WTC11 (cell line): ENCODE results near the gene CYP4F12. TPM values are rescaled to one million over a fixed set of nuclear protein-coding genes. Genes with fewer than 3 reads are reported as not detected.

Source experiments
- ATAC-seq: fragments of 200-7000 bp; cut with Tn5 transposase; 2 replicates; pipeline ENCODE4 v1.10.0; 2021; ENCODE audit warnings: mild to moderate bottlenecking, moderate library complexity
- CTCF ChIA-PET: fragments of 300-600 bp; sonication (Branson Sonifier 250); formaldehyde crosslinking; loops from one replicate; lab custom pipeline; 2021; ENCODE audit warnings: antibody characterized with exemption; lab: Charles Lee
- POLR2A ChIA-PET: fragments of 350-600 bp; sonication (Branson Sonifier 250); formaldehyde crosslinking; loops from one replicate; lab custom pipeline; 2021; ENCODE audit warnings: antibody characterized with exemption; lab: Charles Lee
- DNase-seq: peaks from one replicate; pipeline ENCODE4 v3.0.0; 2021; ENCODE audit warnings: low spot score
- H3K27ac Mint-ChIP-seq: 2 replicates; pipeline ENCODE4 v1.8.0; 2021; ENCODE audit warnings: mixed read lengths
- H3K27me3 Mint-ChIP-seq: 2 replicates; pipeline ENCODE4 v1.8.0; 2021; ENCODE audit warnings: low read depth, mild to moderate bottlenecking, moderate library complexity, mixed read lengths
- H3K36me3 Mint-ChIP-seq: 2 replicates; pipeline ENCODE4 v1.8.0; 2021; ENCODE audit warnings: mixed read lengths
- H3K4me1 Mint-ChIP-seq: 2 replicates; pipeline ENCODE4 v1.8.0; 2022; ENCODE audit warnings: mixed read lengths
- H3K4me3 Mint-ChIP-seq: 2 replicates; pipeline ENCODE4 v1.8.0; 2021; ENCODE audit warnings: mild to moderate bottlenecking, moderate library complexity, mixed read lengths
- H3K9me3 Mint-ChIP-seq: 2 replicates; pipeline ENCODE4 v1.8.0; 2021; ENCODE audit warnings: mixed read lengths
- FOXK1 ChIP-seq: sonication (generic); formaldehyde crosslinking; IDR thresholded peaks from 2 replicates; pipeline ENCODE4 v1.8.0; 2022; ENCODE audit warnings: mild to moderate bottlenecking, moderate library complexity, missing genetic modification reagents
- FOXP1 ChIP-seq: sonication (generic); formaldehyde crosslinking; IDR thresholded peaks from 2 replicates; pipeline ENCODE4 v1.8.0; 2022; ENCODE audit warnings: missing genetic modification reagents, mild to moderate bottlenecking, moderate library complexity, borderline replicate concordance
- HMGA2 ChIP-seq: fragments of 250-450 bp; sonication (Bioruptor Pico); IDR thresholded peaks from 2 replicates; pipeline ENCODE4 v1.4.0; 2021; ENCODE audit warnings: mild to moderate bottlenecking, moderate library complexity
- JUN ChIP-seq: sonication (generic); formaldehyde crosslinking; IDR thresholded peaks from 2 replicates; pipeline ENCODE4 v1.8.0; 2023; ENCODE audit warnings: mild to moderate bottlenecking, missing genetic modification reagents
- NFE2L1 ChIP-seq: sonication (generic); formaldehyde crosslinking; IDR thresholded peaks from 2 replicates; pipeline ENCODE4 v1.8.1; 2023; ENCODE audit warnings: missing genetic modification reagents
- OVOL2 ChIP-seq: fragments of 250-450 bp; sonication (Bioruptor Pico); IDR thresholded peaks from 2 replicates; pipeline ENCODE4 v1.9.0; 2021; ENCODE audit warnings: mild to moderate bottlenecking, borderline replicate concordance
- TCF7 ChIP-seq: sonication (generic); formaldehyde crosslinking; IDR thresholded peaks from 2 replicates; pipeline ENCODE4 v1.8.0; 2022; ENCODE audit warnings: mild to moderate bottlenecking, low read depth, missing genetic modification reagents, moderate library complexity
- TEAD1 ChIP-seq: sonication (generic); formaldehyde crosslinking; IDR thresholded peaks from 2 replicates; pipeline ENCODE4 v1.8.0; 2022; ENCODE audit warnings: mild to moderate bottlenecking, missing genetic modification reagents
- USF1 ChIP-seq: sonication (generic); formaldehyde crosslinking; IDR thresholded peaks from 2 replicates; pipeline ENCODE4 v1.8.0; 2022; ENCODE audit warnings: mild to moderate bottlenecking, missing genetic modification reagents
- USF2 ChIP-seq: sonication (generic); formaldehyde crosslinking; IDR thresholded peaks from 2 replicates; pipeline ENCODE4 v1.8.1; 2023; ENCODE audit warnings: mild to moderate bottlenecking, missing genetic modification reagents, moderate library complexity
- ZNF121 ChIP-seq: sonication (generic); formaldehyde crosslinking; IDR thresholded peaks from 2 replicates; pipeline ENCODE4 v1.8.0; 2023; ENCODE audit warnings: missing genetic modification reagents
- ZNF138 ChIP-seq: sonication (generic); formaldehyde crosslinking; conservative IDR thresholded peaks from 2 replicates; pipeline ENCODE4 v1.8.1; 2022; ENCODE audit warnings: mild to moderate bottlenecking, moderate library complexity, missing genetic modification reagents
- ZNF671 ChIP-seq: fragments of 250-450 bp; sonication (Bioruptor Pico); IDR thresholded peaks from 2 replicates; pipeline ENCODE4 v1.8.0; 2021; ENCODE audit warnings: mild to moderate bottlenecking
- total RNA-seq: library from RNA; stranded (reverse); gene quantifications from 3 replicates; pipeline ENCODE4 v1.2.3, GENCODE V29; 2021
- TF ChIP-seq, protein P1 (sequence below): sonication (generic); formaldehyde crosslinking; IDR thresholded peaks from 2 replicates; pipeline ENCODE4 v1.8.1; 2023; ENCODE audit warnings: mild to moderate bottlenecking, missing genetic modification reagents
- TF ChIP-seq, protein P2 (sequence below): fragments of 250-450 bp; sonication (Bioruptor Pico); IDR thresholded peaks from 2 replicates; pipeline ENCODE4 v1.9.0; 2021; ENCODE audit warnings: moderate library complexity, mild to moderate bottlenecking, inconsistent platforms, borderline replicate concordance
- TF ChIP-seq, protein P3 (sequence below): fragments of 200-600 bp; IDR thresholded peaks from 2 replicates; pipeline ENCODE4 v1.8.0; 2022; ENCODE audit warnings: antibody characterized with exemption
- TF ChIP-seq, protein P4 (sequence below): fragments of 250-450 bp; sonication (Bioruptor Pico); IDR thresholded peaks from 2 replicates; pipeline ENCODE4 v1.9.0; 2021; ENCODE audit warnings: mild to moderate bottlenecking, borderline replicate concordance

Gene CYP4F12
- total RNA-seq, 1 experiment from 2014 or later = not detected

DNA sequence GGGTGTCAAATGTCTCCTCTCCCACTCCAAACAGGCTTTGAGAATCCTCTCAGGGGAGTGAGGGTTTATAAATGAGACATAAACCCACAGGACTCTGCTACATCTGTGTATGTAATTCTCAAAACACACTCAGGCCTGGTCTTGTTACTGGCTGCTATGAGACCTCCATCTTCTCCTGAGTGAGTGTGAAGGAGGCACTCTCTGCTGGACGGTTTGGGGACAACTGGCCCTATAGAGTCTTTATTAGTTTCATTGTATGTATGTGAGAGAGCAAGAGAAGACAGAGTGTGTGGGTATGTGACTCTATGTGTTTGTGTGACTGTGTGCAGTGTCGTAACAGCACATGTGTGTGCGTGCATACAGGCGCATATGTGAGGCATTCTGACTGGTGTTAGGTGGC is 9.6 kb upstream of the CYP4F12 start:
- no peak for ATAC-seq
- peaks cover 19% of the 10 kb centered on the region for H3K9me3 Mint-ChIP-seq
- no peak overlapping the region for H3K4me3 Mint-ChIP-seq
- ChIA-PET POLR2A (no interaction called here), CTCF (no interaction called here)
- DNase-seq = no peak
- H3K36me3 Mint-ChIP-seq = peaks cover 39% of the 10 kb centered on the region
- H3K27ac Mint-ChIP-seq = no peak overlapping the region
- TF ChIP-seq FOXP1 (CRISPR knock-in tag) = no peak
- no peak for TF ChIP-seq USF1
- TF ChIP-seq FOXK1 (CRISPR knock-in tag) = no peak
- TF ChIP-seq, protein P1, sequence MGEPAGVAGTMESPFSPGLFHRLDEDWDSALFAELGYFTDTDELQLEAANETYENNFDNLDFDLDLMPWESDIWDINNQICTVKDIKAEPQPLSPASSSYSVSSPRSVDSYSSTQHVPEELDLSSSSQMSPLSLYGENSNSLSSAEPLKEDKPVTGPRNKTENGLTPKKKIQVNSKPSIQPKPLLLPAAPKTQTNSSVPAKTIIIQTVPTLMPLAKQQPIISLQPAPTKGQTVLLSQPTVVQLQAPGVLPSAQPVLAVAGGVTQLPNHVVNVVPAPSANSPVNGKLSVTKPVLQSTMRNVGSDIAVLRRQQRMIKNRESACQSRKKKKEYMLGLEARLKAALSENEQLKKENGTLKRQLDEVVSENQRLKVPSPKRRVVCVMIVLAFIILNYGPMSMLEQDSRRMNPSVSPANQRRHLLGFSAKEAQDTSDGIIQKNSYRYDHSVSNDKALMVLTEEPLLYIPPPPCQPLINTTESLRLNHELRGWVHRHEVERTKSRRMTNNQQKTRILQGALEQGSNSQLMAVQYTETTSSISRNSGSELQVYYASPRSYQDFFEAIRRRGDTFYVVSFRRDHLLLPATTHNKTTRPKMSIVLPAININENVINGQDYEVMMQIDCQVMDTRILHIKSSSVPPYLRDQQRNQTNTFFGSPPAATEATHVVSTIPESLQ = no peak
- no peak for TF ChIP-seq ZNF138 (CRISPR knock-in tag)
- TF ChIP-seq, protein P2, sequence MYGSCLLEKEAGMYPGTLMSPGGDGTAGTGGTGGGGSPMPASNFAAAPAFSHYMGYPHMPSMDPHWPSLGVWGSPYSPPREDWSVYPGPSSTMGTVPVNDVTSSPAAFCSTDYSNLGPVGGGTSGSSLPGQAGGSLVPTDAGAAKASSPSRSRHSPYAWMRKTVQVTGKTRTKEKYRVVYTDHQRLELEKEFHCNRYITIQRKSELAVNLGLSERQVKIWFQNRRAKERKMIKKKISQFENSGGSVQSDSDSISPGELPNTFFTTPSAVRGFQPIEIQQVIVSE (CRISPR knock-in tag) = no peak
- no peak for TF ChIP-seq TEAD1 (CRISPR knock-in tag)
- TF ChIP-seq HMGA2 (CRISPR knock-in tag) = no peak
- no peak for TF ChIP-seq ZNF121
- TF ChIP-seq OVOL2 (CRISPR knock-in tag) = no peak
- TF ChIP-seq JUN (CRISPR knock-in tag) = no peak
- TF ChIP-seq, protein P3, sequence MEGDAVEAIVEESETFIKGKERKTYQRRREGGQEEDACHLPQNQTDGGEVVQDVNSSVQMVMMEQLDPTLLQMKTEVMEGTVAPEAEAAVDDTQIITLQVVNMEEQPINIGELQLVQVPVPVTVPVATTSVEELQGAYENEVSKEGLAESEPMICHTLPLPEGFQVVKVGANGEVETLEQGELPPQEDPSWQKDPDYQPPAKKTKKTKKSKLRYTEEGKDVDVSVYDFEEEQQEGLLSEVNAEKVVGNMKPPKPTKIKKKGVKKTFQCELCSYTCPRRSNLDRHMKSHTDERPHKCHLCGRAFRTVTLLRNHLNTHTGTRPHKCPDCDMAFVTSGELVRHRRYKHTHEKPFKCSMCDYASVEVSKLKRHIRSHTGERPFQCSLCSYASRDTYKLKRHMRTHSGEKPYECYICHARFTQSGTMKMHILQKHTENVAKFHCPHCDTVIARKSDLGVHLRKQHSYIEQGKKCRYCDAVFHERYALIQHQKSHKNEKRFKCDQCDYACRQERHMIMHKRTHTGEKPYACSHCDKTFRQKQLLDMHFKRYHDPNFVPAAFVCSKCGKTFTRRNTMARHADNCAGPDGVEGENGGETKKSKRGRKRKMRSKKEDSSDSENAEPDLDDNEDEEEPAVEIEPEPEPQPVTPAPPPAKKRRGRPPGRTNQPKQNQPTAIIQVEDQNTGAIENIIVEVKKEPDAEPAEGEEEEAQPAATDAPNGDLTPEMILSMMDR = no peak
- no peak for TF ChIP-seq ZNF671
- TF ChIP-seq, protein P4, sequence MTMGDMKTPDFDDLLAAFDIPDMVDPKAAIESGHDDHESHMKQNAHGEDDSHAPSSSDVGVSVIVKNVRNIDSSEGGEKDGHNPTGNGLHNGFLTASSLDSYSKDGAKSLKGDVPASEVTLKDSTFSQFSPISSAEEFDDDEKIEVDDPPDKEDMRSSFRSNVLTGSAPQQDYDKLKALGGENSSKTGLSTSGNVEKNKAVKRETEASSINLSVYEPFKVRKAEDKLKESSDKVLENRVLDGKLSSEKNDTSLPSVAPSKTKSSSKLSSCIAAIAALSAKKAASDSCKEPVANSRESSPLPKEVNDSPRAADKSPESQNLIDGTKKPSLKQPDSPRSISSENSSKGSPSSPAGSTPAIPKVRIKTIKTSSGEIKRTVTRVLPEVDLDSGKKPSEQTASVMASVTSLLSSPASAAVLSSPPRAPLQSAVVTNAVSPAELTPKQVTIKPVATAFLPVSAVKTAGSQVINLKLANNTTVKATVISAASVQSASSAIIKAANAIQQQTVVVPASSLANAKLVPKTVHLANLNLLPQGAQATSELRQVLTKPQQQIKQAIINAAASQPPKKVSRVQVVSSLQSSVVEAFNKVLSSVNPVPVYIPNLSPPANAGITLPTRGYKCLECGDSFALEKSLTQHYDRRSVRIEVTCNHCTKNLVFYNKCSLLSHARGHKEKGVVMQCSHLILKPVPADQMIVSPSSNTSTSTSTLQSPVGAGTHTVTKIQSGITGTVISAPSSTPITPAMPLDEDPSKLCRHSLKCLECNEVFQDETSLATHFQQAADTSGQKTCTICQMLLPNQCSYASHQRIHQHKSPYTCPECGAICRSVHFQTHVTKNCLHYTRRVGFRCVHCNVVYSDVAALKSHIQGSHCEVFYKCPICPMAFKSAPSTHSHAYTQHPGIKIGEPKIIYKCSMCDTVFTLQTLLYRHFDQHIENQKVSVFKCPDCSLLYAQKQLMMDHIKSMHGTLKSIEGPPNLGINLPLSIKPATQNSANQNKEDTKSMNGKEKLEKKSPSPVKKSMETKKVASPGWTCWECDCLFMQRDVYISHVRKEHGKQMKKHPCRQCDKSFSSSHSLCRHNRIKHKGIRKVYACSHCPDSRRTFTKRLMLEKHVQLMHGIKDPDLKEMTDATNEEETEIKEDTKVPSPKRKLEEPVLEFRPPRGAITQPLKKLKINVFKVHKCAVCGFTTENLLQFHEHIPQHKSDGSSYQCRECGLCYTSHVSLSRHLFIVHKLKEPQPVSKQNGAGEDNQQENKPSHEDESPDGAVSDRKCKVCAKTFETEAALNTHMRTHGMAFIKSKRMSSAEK = no peak
- H3K27me3 Mint-ChIP-seq = no peaks in the 10 kb centered on the region; the same call in 1 of the 2 replicates
- H3K4me1 Mint-ChIP-seq = no peaks in the 10 kb centered on the region

DNA sequence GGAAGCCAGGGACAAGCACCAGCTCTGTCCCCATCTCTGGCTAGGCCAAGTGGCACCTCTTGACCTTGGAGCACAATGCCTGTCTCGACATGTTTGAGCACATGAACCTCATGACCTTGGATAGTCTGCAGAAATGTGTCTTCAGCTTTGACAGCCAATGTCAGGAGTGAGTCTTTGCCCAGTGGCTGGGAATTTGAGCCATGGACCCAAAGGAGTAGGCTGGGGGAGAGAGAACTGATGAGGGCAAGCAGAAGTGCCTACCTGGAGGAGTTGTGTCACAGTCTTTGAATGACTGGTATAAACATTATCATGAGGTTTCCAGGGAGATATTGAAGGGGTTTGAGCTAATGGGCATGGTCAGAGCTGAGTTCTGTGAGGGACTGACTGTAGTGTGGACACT is 6.7 kb upstream of the CYP4F12 start:
- Mint-ChIP-seq H3K9me3 (peaks cover 7% of the 10 kb centered on the region), H3K36me3 (peaks cover 41% of the 10 kb centered on the region), H3K4me3 (no peak overlapping the region), H3K4me1 (no peaks in the 10 kb centered on the region), H3K27me3 (no peaks in the 10 kb centered on the region; the same call in 1 of the 2 replicates), H3K27ac (no peak overlapping the region)
- DNase-seq = no peak
- ChIA-PET CTCF (no interaction called here), POLR2A (no interaction called here)
- TF ChIP-seq NFE2L1 (CRISPR knock-in tag) (no peak), JUN (CRISPR knock-in tag) (no peak), USF2 (no peak), TCF7 (no peak)
- no peak for ATAC-seq
